Right forelimb (tissue), 1 donor: ENCODE data around the gene CACNB3.
"Not testable (repeated sequence)": the region's sequence is repeated elsewhere in the genome, so short reads cannot be mapped to it uniquely, and the experiment has no call there.

Experiments
- DNase-seq: peaks from one replicate; pipeline ENCODE4 v3.0.0-alpha.2; 2018

CACNB3 gene

DNA sequence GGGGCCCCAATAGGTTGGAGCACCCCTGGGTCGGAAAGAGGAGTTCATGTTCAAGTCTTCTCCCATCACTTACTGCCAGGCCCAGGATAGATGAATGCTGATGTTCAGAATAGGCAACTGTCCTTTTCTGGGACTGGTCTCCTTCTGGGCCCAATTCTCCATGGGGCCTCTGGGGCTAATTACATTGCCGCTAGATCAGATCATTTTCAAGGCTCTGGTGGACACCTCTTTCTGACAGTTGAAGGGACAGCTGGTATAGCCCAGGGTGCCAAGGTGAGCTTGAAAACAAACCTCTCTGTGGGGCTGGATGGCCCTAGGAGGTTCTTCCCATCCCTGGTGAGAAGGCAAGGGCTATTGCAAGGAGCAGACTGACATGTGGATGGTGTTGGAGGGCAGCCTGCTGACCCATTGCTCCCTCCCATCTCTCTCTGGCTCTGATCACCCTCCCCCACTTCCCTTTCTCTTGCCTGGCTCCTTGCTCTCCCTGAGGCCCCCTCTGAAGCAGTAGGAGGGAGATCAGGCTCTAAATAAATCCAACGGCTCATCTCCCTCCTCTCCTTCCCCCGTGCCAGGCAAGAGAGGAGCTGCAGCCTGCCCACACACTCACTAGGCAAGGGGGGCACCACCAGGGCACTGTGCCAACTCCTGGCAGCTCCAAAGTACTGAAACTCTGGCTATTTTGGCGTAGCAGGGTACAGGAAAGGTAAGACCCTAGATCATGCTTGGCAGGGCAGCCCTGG lies 1.9 kb downstream of the CACNB3 start:
- no peak for DNase-seq

DNA sequence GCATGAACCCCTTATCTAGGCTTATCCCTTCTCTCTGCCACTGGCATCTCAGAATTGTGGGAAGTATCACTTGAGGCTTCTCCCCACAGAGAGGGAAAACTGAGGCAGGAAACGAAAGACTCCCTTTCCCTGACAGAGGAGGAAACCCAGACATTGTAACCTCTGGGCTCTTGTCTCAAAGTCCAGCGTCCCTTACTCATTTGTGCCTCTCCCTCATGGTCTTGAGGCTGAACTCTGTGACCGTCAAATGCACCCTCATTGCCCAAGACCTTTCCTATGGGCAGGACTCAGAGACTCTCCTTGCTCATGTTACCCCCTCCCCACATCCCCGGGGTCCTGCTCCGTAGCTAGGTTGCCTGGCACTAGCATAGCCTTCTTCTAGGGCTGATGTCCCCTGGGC lies 3.8 kb downstream of the CACNB3 start:
- DNase-seq = no peak

DNA sequence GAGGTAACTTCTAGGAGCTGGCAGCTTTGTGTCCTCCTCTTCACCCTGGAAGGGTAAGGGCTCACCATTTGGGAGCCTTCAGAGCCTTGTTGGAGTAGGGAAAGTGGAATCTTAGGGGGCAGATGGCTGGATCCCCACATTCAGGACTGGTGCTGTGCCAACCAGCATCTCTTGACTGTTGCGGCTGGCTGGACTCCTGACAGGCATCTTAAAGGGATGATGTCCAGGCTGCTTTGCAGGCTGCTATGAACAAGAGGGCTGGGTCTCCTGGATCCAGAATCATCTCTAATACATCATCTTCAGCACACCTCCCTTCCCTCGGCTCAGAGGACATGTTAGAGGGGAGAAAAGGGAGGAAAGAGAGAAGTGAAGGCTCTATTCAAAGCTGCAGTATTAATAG lies 4.4 kb downstream of the CACNB3 start:
- no peak for DNase-seq

DNA sequence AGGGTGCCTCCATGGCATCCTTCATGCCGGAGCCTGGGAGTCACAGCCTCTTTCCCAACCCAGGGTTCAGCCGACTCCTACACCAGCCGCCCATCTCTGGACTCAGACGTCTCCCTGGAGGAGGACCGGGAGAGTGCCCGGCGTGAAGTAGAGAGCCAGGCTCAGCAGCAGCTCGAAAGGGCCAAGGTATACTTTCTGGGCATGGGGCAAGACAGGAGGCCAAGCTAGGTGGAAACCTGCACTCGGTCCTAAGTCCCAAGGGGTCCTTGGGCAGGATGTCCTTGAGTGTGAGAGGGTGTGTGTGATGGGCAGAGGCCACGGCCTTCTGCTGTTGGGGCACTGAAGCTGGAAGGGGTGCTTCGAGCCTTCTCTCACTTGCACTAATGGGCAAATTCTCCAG lies 5.0 kb downstream of the CACNB3 start:
- no peak for DNase-seq

DNA sequence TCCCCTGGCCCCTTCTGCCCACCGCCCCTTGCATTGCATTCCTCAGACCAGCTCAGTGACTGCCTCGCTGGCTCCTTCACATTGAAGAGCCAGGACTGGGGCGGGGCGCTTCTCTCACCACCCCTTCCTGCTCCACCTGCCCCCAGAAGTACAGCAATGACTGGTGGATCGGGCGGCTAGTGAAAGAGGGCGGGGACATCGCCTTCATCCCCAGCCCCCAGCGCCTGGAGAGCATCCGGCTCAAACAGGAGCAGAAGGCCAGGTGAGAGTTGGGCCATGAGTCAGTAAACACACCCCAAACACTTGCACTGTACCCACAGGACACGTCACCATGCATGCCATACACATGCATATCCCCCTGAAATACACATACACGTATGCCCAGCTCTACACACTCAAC lies 5.8 kb downstream of the CACNB3 start:
- no peak for DNase-seq

DNA sequence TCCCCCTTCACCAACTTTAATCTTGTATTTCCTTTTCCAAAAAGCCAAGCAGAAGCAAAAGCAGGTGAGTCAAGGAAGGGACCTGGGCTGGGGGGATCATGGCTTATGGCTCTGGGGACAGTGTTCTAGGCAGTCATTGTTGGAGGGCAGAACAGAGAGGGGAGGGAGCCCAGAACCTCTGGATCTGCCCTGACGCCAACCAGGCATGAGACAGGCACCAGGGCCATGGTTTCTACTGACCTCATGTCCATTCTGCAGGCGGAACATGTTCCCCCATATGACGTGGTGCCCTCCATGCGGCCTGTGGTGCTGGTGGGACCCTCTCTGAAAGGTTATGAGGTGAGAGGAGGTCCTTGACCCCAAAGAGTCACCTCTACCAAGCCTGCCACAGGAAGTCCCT lies 6.6 kb downstream of the CACNB3 start:
- no peak for DNase-seq

DNA sequence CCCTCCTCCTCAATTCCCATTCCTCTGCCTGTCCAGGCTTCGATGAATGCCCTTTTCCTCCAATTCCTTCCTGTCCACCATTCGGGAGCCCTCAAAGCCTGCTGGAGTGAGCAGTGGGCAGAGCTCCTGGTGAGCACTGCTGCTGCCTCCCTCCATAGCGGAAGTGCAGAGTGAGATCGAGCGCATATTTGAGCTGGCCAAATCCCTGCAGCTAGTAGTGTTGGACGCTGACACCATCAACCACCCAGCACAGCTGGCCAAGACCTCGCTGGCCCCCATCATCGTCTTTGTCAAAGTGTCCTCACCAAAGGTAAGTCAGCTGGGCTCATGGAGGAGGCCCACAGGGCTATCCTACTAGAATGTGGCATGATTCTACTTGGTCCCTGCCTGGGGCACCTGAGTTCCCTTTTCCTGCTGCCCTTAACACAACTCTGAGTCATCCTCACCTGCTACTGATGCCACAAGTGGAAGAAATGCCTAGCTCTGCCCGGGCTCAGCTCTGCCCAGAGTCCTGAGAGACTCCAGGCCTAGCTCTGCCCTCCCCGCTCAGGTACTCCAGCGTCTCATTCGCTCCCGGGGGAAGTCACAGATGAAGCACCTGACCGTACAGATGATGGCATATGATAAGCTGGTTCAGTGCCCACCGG lies 8.0 kb downstream of the CACNB3 start:
- DNase-seq = no peak

DNA sequence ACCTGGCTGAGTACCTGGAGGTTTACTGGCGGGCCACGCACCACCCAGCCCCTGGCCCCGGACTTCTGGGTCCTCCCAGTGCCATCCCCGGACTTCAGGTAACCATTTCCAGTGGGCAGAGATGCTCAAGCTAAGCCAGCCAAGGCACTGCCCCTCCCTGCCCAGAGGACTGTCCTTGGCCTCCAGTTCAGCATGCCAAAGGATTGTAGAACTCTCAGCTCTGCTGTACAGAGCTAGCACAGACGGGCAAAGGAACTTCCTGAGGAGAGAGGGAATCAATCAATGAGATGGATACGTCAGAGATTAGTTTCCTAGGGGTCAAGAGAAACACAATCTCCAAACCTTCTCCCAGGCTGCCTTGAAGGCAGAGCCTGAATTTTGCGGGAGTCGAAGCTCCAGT lies 8.7 kb downstream of the CACNB3 start:
- no peak for DNase-seq

DNA sequence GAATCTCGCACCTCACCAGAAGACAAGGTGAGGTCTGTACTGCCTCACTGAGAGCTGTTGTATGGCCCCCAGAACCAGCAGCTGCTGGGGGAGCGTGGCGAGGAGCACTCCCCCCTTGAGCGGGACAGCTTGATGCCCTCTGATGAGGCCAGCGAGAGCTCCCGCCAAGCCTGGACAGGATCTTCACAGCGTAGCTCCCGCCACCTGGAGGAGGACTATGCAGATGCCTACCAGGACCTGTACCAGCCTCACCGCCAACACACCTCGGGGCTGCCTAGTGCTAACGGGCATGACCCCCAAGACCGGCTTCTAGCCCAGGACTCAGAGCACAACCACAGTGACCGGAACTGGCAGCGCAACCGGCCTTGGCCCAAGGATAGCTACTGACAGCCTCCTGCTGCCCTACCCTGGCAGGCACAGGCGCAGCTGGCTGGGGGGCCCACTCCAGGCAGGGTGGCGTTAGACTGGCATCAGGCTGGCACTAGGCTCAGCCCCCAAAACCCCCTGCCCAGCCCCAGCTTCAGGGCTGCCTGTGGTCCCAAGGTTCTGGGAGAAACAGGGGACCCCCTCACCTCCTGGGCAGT lies 9.3 kb downstream of the CACNB3 start:
- no peak for DNase-seq

DNA sequence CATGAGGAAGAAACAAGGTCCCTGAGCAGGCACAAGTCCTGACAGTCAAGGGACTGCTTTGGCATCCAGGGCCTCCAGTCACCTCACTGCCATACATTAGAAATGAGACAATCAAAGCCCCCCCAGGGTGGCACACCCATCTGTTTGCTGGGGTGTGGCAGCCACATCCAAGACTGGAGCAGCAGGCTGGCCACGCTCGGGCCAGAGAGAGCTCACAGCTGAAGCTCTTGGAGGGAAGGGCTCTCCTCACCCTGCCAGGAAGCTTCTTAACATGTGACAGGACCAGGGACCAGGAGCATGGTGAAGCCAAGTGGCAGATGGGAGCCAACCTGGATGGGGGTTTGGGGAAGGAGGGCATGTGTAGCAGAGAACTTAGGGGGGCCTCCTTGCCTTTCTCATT lies 10.0 kb downstream of the CACNB3 start:
- no peak for DNase-seq

DNA sequence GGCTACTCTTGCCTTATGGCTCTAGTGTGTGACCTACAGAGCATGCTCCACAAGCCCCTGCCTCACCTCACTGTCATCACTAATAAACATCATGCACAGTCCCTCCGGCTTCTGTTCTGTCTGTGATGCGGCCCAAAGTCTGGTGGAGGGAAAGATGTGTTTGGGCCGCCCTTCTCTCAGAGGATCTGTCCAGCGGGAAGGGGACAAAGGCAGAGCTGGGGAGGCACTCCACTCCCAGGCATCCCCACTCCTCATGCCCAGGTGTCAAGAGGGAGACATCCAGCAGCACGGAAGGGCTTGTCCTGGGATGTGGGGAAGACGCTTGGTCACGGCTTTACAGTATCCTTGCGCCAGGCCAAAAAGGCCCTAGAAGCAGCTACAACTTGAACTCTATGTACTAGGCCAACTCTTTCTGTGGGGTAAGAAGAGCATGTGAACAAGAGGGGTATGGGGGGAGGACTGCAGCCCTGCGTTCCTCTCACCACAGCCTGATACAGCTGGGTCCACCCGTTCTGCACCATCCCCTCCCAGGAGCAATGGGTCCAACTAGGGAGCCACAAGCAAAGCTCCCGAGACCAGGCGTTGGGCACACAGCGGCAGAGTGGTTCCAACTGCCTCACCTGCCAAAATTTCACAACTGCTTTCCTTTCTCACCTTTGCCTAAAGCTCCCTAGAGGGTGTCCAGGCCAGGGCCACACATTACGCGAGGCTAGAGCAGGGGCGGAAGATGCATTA lies 10.7 kb downstream of the CACNB3 start:
- DNase-seq = no peak

DNA sequence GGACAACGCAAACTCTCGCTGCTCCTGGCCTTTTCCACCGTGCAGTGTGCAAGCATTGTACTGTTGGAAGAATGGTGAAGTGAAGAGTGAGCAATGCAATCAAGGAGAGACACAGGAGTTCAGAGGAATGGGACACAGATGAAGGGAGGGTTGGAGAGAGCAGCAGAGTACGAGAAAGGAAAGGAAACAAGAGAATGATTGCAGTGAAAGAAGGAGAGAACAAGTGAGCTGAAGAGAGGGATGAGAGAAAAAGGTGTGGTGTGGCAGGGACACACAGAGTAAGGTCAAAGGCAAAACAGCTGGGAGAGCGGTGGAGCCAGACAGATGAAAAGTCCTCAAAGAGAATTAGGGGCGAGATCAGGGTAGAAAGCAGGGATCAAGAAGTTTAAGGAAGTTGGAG lies 13.0 kb downstream of the CACNB3 start:
- no peak for DNase-seq

DNA sequence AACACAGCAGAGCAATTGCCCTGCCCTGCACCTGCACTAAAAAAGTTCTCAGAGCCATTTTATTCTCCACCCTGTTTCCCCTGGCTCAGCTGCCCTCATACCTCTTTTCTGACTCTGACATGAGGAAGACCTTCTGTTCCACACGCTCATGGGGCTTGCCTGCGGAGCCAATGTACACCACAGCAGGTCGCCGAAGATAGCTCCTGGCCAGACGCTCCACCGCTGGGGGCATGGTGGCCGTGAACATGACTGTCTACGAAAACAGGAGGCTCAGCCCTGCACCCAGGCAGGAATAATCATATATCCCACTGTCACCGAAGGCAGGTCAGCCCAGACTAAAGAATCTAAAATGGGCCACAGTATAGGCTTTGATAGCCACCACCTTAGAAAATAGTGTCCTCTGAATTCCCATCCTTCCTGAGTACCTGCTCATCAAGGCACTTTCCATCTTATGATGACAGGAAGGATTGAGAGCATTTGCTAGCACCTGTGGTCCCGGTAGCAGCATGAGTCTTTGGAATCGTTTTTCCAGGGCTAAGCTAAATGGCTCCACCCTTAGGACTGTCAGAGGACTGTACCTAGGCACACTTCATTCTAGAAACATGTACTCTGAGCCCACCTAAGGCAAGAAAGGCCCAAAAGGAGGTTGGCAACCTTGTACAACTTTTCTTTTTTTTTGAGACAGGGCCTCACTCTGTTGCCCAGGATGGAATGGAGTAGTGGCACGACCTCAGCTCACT lies 14.2 kb downstream of the CACNB3 start:
- DNase-seq = no peak

DNA sequence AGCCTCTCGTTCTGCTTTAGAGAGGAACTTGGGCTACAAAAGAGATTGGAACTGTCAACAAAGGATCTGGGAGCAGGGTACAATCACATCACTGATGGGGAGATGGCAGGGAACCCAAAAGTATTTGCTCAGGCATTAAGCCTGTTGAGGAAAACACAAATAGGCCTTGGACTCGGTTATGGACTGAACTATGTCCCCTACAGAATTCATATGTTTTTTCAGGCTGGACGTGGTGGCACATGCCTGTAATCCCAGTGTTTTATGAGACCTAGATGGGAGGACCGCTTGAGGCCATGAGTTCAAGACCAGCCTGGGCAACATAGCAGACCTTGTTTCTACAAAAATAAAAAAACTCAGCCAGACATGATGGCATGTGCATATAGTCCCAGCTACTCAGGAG lies 19.8 kb downstream of the CACNB3 start:
- DNase-seq = no peak

DNA sequence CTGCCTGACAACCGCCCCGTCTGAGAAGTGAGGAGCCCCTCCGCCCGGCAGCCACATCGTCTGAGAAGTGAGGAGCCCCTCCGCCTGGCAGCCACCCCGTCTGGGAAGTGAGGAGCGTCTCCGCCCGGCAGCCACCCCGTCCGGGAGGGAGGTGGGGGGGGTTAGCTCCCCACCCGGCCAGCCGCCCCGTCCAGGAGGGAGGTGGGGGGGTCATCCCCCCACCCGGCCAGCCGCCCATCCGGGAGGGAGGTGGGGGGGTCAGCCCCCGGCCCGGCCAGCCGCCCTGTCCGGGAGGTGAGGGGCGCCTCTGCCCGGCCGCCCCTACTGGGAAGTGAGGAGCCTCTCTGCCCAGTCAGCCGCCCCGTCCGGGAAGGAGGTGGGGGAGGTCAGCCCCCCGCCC lies 23.7 kb downstream of the CACNB3 start:
- not testable (repeated sequence) for DNase-seq

DNA sequence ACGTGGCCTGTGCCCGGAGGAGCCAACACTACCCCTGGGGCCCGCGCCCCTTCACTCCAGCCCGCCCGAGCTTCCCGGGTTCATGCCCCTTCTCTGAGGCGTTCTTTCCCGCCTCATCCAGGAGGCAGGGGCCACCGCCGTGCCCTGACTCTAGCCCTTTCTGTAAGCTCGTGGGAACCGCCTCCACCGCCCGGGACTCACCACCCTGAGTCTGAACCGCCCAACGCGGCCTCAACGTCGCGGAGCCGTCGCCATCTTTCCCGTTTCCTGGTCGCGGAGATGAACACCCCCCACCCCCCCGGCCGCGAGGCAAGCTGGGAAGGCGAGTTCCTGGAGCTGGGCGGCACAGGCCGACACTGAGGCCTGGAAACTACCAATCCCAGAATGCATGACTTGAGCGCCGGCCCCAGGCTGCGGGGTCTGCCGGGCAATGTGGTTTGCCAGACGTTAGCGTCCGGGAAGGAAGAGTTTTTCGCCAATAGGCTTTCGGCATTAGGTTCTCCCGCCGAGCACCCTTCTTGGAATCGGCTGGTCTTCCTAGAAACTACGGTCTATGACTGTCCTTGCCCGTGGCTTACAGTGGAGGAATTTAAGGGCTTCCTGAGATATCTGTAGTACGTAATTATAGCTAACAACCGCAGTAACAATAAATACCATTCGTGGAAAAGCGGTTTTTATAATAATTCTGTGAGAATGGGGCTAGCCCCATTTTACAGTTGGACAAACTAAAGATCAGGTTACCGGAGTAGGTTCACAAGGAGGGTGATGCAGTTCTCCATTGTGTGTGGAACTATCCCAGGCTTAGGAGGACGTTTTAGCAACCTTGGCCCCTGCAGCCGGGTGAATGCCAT lies 33.8 kb downstream of the CACNB3 start, which contains the start of gene DDX23:
DDX23 (minus strand) TSS at position 281 of the 851 bp plus-strand sequence. CDS start 6,381 bp downstream, outside the sequence.
- peak; percentile 96 for DNase-seq

DNA sequence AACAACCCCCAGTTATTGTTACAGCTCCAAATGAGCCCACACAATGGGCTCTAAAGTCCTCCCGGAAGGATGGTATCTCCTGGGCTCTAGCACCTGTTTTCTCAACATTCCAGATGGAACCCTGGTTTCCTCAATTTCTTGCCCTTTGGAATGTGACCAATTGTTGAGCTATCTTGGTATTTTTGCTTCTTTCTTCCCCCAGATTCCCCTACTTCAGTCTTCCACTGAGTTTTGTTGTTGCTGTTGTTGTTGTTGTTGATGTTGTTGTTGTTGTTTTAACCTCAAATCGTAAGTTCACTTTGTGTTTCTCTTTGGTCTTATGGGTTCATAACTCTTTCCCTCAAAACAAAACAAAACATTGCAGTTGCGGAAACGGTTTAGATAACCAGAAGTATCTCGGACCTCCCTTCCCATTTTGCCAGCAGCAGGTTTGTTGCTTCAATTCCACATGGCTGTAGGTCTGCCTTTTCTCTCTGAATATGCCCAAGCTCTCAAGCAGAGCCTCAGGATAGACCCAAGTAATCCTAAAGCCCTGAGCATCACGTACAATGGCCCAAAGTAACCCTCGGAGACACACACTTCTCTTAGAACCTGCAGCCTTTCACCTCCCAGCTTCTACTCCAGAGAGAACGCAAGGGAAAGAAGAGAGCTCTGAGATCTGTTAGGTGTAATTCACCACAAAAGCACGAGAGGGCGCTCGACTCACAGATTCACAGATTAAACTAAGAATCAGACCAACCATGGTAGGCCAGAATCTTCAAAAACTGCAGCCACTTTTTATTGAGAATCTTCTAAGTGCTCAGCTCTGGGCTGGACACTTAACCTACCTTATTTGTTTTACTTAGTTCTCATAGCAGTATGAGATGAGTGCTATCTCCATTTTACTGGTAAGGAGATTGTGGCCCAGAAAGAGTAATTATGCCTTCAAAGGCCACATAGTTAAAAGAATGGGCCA lies 34.7 kb downstream of the CACNB3 start:
- DNase-seq = peak; percentile 92

DNA sequence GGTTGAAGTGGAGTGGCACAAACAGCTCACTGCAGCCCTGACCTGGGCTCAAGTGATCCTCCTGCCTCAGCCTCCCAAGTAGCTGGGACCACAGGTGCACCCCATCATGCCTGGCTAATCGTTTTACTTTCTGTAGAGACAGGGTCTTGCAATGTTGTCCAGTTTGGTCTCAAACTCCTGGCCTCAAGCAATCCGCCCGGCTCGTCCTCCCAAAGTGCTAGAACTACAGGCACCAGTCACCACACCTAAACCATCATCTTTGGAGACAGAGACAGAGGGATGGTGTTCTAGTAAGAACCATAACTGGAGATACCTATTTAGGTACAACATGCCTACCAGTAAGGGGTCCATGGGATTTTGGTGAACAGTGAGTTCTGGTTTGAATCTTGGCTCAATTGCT lies 36.2 kb downstream of the CACNB3 start:
- DNase-seq = no peak

DNA sequence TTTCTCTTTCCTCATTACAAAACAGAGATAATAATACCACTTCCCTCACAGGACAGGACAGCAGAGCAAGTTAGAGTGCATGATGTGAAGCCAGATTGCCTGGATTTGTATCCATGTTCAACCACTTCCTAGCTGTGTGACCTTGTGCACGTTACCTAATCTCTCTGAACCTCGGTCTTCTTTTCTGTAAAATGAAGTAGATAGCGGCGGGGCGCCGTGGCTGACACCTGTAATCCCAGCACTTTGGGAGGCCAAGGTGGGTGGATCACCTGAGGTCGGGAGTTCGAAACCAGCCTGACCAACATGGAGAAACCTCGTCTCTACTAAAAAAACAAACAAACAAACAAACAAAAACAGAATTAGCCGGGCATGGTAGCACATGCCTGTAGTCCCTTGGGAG lies 36.6 kb downstream of the CACNB3 start:
- DNase-seq = not testable (repeated sequence)

DNA sequence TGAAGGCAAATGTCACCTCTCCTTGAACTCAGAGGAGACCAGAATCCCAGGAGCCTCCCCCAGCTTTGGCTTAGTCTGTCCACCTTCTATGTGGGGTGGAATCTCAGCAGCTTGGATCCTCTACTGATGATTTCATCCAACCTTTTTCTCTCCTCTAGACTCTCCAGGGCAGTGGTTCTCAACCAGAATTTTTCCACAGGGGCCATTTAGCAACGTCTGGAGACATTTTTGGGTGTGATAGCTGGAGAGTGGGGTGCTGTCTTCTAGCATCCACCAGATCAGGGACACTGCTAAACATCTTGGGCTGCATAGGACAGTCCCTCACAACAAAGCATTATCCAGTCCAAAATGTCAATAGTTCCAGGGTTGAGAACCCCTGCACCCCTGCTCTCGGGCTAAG lies 38.1 kb downstream of the CACNB3 start:
- no peak for DNase-seq
